ENCODE measurements around the gene MLC1.

GRCh38 chr22:50119169-50119767 lies 34.0 kb upstream of the MLC1 start:
- TF ChIP-seq CTCF (optimal IDR thresholded peaks at IDR 0.05 in 1 of 3, IDR thresholded peaks at IDR 0.05 in 1 of 3, conservative IDR thresholded peaks at IDR 0.05 in 1 of 3; ENCODE audit: extremely low read depth in 1 of 3, insufficient read depth in 2 of 3, low read length in 3 of 3) (no peak), EZH2 (IDR thresholded peaks at IDR 0.05; ENCODE audit: low read length) (no peak)
